Testis (tissue), 2 donors: ENCODE data around the gene MAP4K4.

ENCODE experiments used
- CTCF ChIP-seq, 3 experiments: fragments of 450-650 bp in 2 of 3; fragments of 200-600 bp in 1 of 3; sonication (generic) in 1 of 3; IDR thresholded peaks; one replicate each; pipeline ENCODE4 v1.5.1; 2016 to 2019; ENCODE audit warnings: antibody characterized with exemption in 3 of 3, mild to moderate bottlenecking in 2 of 3, moderate library complexity in 1 of 3
- POLR2A ChIP-seq: fragments of 450-650 bp; IDR thresholded peaks from one replicate; pipeline ENCODE4 v1.6.1; 2017; ENCODE audit warnings: antibody characterized with exemption, mild to moderate bottlenecking, moderate library complexity

GRCh38 chr2:101698844-101699754 is 1.6 kb downstream of the MAP4K4 start:
- TF ChIP-seq CTCF (IDR thresholded peaks at IDR 0.05) = no peak
- no peak for TF ChIP-seq POLR2A
